ENCODE data around the gene PRDM16.

Gene PRDM16

DNA sequence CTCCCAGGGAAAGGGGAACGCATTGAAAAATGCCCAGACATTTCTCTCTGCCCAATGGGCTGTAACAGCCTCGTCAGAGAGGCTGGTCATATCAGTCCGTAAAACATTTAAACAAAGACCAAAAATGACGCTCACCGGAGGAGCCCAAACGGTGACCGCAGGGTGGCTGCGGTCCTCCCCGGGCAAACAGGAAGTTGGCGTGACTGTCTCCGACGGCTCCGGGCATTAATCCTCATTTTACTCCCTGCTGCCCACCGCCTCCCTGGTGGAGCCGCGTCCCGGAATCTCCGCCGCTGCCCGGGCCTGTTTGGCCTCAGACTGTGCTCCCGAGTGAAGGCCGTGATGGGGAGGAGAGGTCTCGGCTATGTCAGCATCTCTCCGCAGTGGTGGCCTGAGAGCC is 9.9 kb downstream of the PRDM16 start:
- no peak for TF ChIP-seq CTCF (IDR thresholded peaks at IDR 0.05; ENCODE audit: low read depth, low read length, missing control alignments)
- no peak overlapping the region for H3K4me3 ChIP-seq (ENCODE audit: low read depth, low read length)
- no peak for DNase-seq (ENCODE audit: low read depth)

DNA sequence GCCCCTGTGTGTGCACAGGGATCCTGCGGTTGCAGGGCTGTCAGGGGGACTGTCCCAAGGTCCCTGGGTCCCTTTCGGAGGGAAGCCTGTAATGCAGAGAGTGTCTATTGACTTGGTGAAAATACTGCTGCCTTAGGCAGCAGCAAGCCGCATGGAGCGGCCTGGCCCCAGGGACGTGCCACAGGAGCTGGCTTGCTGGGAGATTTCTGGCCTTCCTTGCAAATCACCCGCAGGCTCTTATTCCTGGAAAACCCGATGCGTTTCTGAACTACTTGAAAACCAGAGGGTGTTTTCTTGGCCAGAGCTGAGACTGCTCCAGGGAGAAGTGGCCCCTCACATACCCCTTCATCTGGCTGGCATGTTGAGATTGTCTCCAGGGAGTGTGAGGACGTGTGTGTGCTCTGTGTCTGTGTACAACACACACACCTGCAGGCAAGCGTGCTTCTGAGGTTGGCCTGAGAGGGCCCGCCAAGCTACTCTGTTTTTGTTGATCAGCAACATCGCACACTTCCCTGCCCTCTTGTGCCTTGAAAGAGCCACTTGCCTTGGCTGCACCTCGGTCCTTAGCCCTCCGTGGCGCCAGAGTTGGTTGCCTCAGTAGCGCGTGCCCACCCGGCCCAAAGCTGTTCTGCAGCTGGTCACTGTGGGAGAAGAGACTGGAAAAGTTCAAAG is 10.5 kb downstream of the PRDM16 start:
- no peak overlapping the region for H3K4me3 ChIP-seq (ENCODE audit: low read depth, low read length)
- no peak for TF ChIP-seq CTCF (IDR thresholded peaks at IDR 0.05; ENCODE audit: low read depth, low read length, missing control alignments)
- DNase-seq (ENCODE audit: low read depth): no peak

- H3K4me3 ChIP-seq (ENCODE audit: low read depth, low read length): no peak overlapping the region
- DNase-seq (ENCODE audit: low read depth): no peak
- TF ChIP-seq CTCF (IDR thresholded peaks at IDR 0.05; ENCODE audit: low read depth, low read length, missing control alignments): no peak
Measured at GRCh38 chr1:3080053-3080955, 11.3 kb downstream of the PRDM16 start.

- H3K4me3 ChIP-seq (ENCODE audit: low read depth, low read length): no peak overlapping the region
- TF ChIP-seq CTCF (IDR thresholded peaks at IDR 0.05; ENCODE audit: low read depth, low read length, missing control alignments): no peak
- no peak for DNase-seq (ENCODE audit: low read depth)
Measured at GRCh38 chr1:3081171-3081683, 12.2 kb downstream of the PRDM16 start.

- DNase-seq (ENCODE audit: low read depth): no peak
- no peak overlapping the region for H3K4me3 ChIP-seq (ENCODE audit: low read depth, low read length)
- no peak for TF ChIP-seq CTCF (IDR thresholded peaks at IDR 0.05; ENCODE audit: low read depth, low read length, missing control alignments)
Measured at GRCh38 chr1:3082051-3082450, 13.0 kb downstream of the PRDM16 start.

DNA sequence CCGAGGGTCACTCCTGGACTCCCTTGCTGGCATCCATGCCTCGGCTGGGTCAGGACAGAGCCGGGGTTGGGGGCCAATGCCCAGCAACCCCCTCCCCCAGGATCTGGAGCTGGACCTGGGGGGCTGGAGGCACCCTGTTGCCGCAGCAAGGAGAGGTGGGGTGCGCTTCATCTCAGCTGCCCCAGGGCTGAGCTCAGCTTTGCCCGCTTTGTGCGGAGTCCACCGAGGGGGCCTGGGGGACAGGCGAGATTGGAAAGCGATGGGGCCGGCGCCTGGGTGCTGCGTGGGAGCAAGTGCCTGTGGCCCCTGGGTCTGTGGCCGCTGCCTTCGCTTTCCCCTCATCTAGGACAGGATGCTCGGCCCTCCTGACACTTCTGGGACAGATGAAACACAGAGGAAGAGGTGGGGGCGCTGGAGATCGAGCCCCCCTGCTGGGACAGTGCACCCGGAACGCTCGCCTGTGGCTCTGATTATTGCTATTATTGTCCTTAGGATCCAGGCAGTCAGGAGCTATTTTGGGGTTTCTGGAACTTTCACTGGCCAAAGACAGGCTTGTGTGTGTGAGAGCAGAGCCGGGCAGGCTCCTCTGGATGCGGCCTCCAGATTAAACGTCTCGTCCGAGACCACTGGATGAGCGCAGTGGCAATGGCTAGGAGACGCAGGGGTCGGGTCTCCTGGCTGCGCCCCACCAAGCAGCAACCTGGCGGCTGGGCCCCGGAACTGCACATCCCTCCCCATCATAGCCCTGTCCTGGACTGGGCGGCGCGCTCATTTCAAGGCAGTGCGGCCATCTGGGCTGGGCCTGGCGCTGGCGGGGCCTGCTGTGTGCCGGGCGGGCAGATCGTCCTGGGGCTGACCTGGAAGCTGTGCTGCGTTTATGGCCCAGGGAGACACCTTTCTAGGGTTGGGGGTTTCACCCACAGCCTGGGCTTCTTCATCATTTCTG is 13.8 kb downstream of the PRDM16 start:
- no peak overlapping the region for H3K4me3 ChIP-seq (ENCODE audit: low read depth, low read length)
- TF ChIP-seq CTCF (IDR thresholded peaks at IDR 0.05; ENCODE audit: low read depth, low read length, missing control alignments): no peak
- DNase-seq (ENCODE audit: low read depth): no peak
